ENCODE results near the gene IRAK3.
"Not testable (repeated sequence)": the region's sequence is repeated elsewhere in the genome, so short reads cannot be mapped to it uniquely, and the experiment has no call there.

Gene IRAK3

GRCh38 chr12:66176105-66176900, 12.7 kb upstream of the IRAK3 start:
- Histone ChIP-seq H3K4me3 (ENCODE audit: low read depth in 1 of 2, low read length in 2 of 2) (no peak overlapping the region), H3K27me3 (ENCODE audit: insufficient read depth, low read length, poor library complexity) (no peaks in the 10 kb centered on the region), H3K36me3 (ENCODE audit: insufficient read depth, low read length) (no peaks in the 10 kb centered on the region), H3K9ac (ENCODE audit: low read depth, low read length) (no peak overlapping the region), H3K79me2 (ENCODE audit: insufficient read depth, low read length) (no peaks in the 10 kb centered on the region), H4K20me1 (ENCODE audit: insufficient read depth, low read length) (no peaks in the 10 kb centered on the region), H3K27ac (ENCODE audit: low read length) (no peak overlapping the region), H3K4me2 (ENCODE audit: insufficient read depth, low read length) (no peak overlapping the region), H3K4me1 (ENCODE audit: insufficient read depth, low read length) (no peaks in the 10 kb centered on the region), H3K9me3 (ENCODE audit: insufficient read depth, low read length, severe bottlenecking) (peaks cover 6% of the 10 kb centered on the region), H2AFZ (ENCODE audit: low read depth, low read length) (no peak overlapping the region)
- TF ChIP-seq EZH2 (IDR thresholded peaks at IDR 0.05; ENCODE audit: borderline replicate concordance, low read depth, low read length, severe bottlenecking) (no peak), CTCF (IDR thresholded peaks at IDR 0.05; ENCODE audit: borderline replicate concordance, extremely low read depth, low read length, poor library complexity, severe bottlenecking) (no peak)
- ATAC-seq (ENCODE audit: insufficient read depth, low read depth), result no peak
- no peak for DNase-seq

- Histone ChIP-seq H3K27ac (ENCODE audit: low read length) (no peak overlapping the region), H3K79me2 (ENCODE audit: insufficient read depth, low read length) (no peaks in the 10 kb centered on the region), H3K36me3 (ENCODE audit: insufficient read depth, low read length) (no peaks in the 10 kb centered on the region), H2AFZ (ENCODE audit: low read depth, low read length) (no peak overlapping the region), H3K9ac (ENCODE audit: low read depth, low read length) (no peak overlapping the region), H4K20me1 (ENCODE audit: insufficient read depth, low read length) (no peaks in the 10 kb centered on the region), H3K4me2 (ENCODE audit: insufficient read depth, low read length) (no peak overlapping the region), H3K27me3 (ENCODE audit: insufficient read depth, low read length, poor library complexity) (no peaks in the 10 kb centered on the region), H3K4me1 (ENCODE audit: insufficient read depth, low read length) (no peaks in the 10 kb centered on the region), H3K4me3 (ENCODE audit: low read depth in 1 of 2, low read length in 2 of 2) (no peak overlapping the region), H3K9me3 (ENCODE audit: insufficient read depth, low read length, severe bottlenecking) (no peaks in the 10 kb centered on the region)
- ATAC-seq (ENCODE audit: insufficient read depth, low read depth), result no peak
- TF ChIP-seq EZH2 (IDR thresholded peaks at IDR 0.05; ENCODE audit: borderline replicate concordance, low read depth, low read length, severe bottlenecking), result no peak
- DNase-seq, result no peak
These were observed 6.1 kb upstream of the IRAK3 start for GRCh38 chr12:66182956-66183355.

GRCh38 chr12:66184822-66185221, 4.2 kb upstream of the IRAK3 start:
- not testable (repeated sequence) for H3K4me3 ChIP-seq (ENCODE audit: low read depth in 1 of 2, low read length in 2 of 2); H3K36me3 ChIP-seq (ENCODE audit: insufficient read depth, low read length); H4K20me1 ChIP-seq (ENCODE audit: insufficient read depth, low read length); H2AFZ ChIP-seq (ENCODE audit: low read depth, low read length); H3K79me2 ChIP-seq (ENCODE audit: insufficient read depth, low read length); H3K4me2 ChIP-seq (ENCODE audit: insufficient read depth, low read length); H3K9ac ChIP-seq (ENCODE audit: low read depth, low read length); H3K4me1 ChIP-seq (ENCODE audit: insufficient read depth, low read length); DNase-seq; H3K27ac ChIP-seq (ENCODE audit: low read length); ATAC-seq (ENCODE audit: insufficient read depth, low read depth); H3K9me3 ChIP-seq (ENCODE audit: insufficient read depth, low read length, severe bottlenecking); H3K27me3 ChIP-seq (ENCODE audit: insufficient read depth, low read length, poor library complexity)

- no peak overlapping the region for H3K4me3 ChIP-seq (ENCODE audit: low read depth in 1 of 2, low read length in 2 of 2)
- no peaks in the 10 kb centered on the region for H3K36me3 ChIP-seq (ENCODE audit: insufficient read depth, low read length)
- no peaks in the 10 kb centered on the region for H3K9me3 ChIP-seq (ENCODE audit: insufficient read depth, low read length, severe bottlenecking)
- no peak overlapping the region for H3K27ac ChIP-seq (ENCODE audit: low read length)
- H3K79me2 ChIP-seq (ENCODE audit: insufficient read depth, low read length), result no peaks in the 10 kb centered on the region
- no peak overlapping the region for H3K9ac ChIP-seq (ENCODE audit: low read depth, low read length)
- no peak for DNase-seq
- no peaks in the 10 kb centered on the region for H4K20me1 ChIP-seq (ENCODE audit: insufficient read depth, low read length)
- no peak overlapping the region for H2AFZ ChIP-seq (ENCODE audit: low read depth, low read length)
- no peak for ATAC-seq (ENCODE audit: insufficient read depth, low read depth)
- no peak for TF ChIP-seq CTCF (IDR thresholded peaks at IDR 0.05; ENCODE audit: borderline replicate concordance, extremely low read depth, low read length, poor library complexity, severe bottlenecking)
- TF ChIP-seq EZH2 (IDR thresholded peaks at IDR 0.05; ENCODE audit: borderline replicate concordance, low read depth, low read length, severe bottlenecking), result no peak
- H3K27me3 ChIP-seq (ENCODE audit: insufficient read depth, low read length, poor library complexity), result peaks cover 3% of the 10 kb centered on the region
- H3K4me1 ChIP-seq (ENCODE audit: insufficient read depth, low read length), result no peaks in the 10 kb centered on the region
- H3K4me2 ChIP-seq (ENCODE audit: insufficient read depth, low read length), result no peak overlapping the region
These were observed 2.0 kb upstream of the IRAK3 start for GRCh38 chr12:66187036-66187435.
